H1 (cell line): ENCODE data around the gene UNC79. TPM values are rescaled to one million over a fixed set of nuclear protein-coding genes. Genes with fewer than 3 reads are reported as not detected.

Experiments
- CTCF ChIA-PET: fragments of 300-600 bp; sonication (Branson Sonifier 250); formaldehyde crosslinking; loops from one replicate; lab custom pipeline; 2021; ENCODE audit not compliant: partially characterized antibody; lab: Charles Lee
- POLR2A ChIA-PET: fragments of 300-600 bp; sonication (Branson Sonifier 250); formaldehyde crosslinking; loops from one replicate; lab custom pipeline; 2021; ENCODE audit warnings: inconsistent platforms; ENCODE audit not compliant: partially characterized antibody; lab: Charles Lee
- DNase-seq, 2 experiments: peaks; one replicate each; pipeline versions ENCODE4 v3.0.0 to v3.0.0-alpha.2; 2010 to 2022; ENCODE audit warnings: low spot score in 2 of 2, low read depth in 1 of 2, mixed read lengths in 1 of 2
- FAIRE-seq: peaks from 2 replicates; lab custom pipeline; 2011; peaks lifted over from hg19 to GRCh38; lab: Jason Lieb, UNC
- H2AFZ ChIP-seq: 2 replicates; pipeline ENCODE4 v1.8.1; 2012; ENCODE audit warnings: low read length, inconsistent platforms
- H2AK5ac ChIP-seq: 2 replicates; pipeline ENCODE4 v1.6.1; 2013; ENCODE audit warnings: low read depth, low read length
- H2BK120ac ChIP-seq: replicated peaks from 2 replicates; pipeline ENCODE3; 2013; ENCODE audit warnings: low read depth, low read length, inconsistent platforms
- H2BK12ac ChIP-seq: 2 replicates; pipeline ENCODE4 v1.6.1; 2013; ENCODE audit warnings: low read depth, low read length
- H2BK15ac ChIP-seq: 2 replicates; pipeline ENCODE4 v1.6.1; 2013; ENCODE audit warnings: low read length
- H2BK20ac ChIP-seq: 2 replicates; pipeline ENCODE4 v1.6.1; 2013; ENCODE audit warnings: low read length
- H2BK5ac ChIP-seq: 2 replicates; pipeline ENCODE4 v1.6.1; 2013; ENCODE audit warnings: low read depth, low read length
- H3K14ac ChIP-seq: 2 replicates; pipeline ENCODE4 v1.6.1; 2013; ENCODE audit warnings: inconsistent platforms; ENCODE audit not compliant: insufficient read length
- H3K18ac ChIP-seq: 2 replicates; pipeline ENCODE4 v1.6.1; 2013; ENCODE audit warnings: low read length; ENCODE audit errors: extremely low read depth
- H3K23ac ChIP-seq: 2 replicates; pipeline ENCODE4 v1.6.1; 2013; ENCODE audit warnings: inconsistent platforms; ENCODE audit not compliant: insufficient read length
- H3K23me2 ChIP-seq: 2 replicates; pipeline ENCODE4 v1.6.1; 2013; ENCODE audit warnings: low read depth, low read length
- H3K27ac ChIP-seq: 2 replicates; pipeline ENCODE4 v1.6.1; 2011; ENCODE audit warnings: low read depth, low read length, inconsistent platforms
- H3K27me3 ChIP-seq, 4 experiments: replicated peaks in 1 of 4; 1 replicate in 1 of 4; 2 replicates in 3 of 4; pipeline versions ENCODE4 v1.6.1 to v1.8.1; 2011 to 2013; ENCODE audit warnings: low read length in 3 of 4, mild to moderate bottlenecking in 3 of 4, inconsistent platforms in 2 of 4, mixed read lengths in 2 of 4, moderate library complexity in 1 of 4; ENCODE audit not compliant: control insufficient read depth in 3 of 4, insufficient read depth in 3 of 4; ENCODE audit errors: extremely low read depth in 1 of 4
- H3K36me3 ChIP-seq, 4 experiments: 2 replicates each; pipeline versions ENCODE4 v1.6.1 to v1.8.1; 2011 to 2013; ENCODE audit warnings: mild to moderate bottlenecking in 4 of 4, low read length in 3 of 4, moderate library complexity in 2 of 4, control low read depth in 1 of 4, inconsistent platforms in 1 of 4; ENCODE audit not compliant: insufficient read depth in 4 of 4, control insufficient read depth in 2 of 4
- H3K4ac ChIP-seq: replicated peaks from 2 replicates; pipeline ENCODE3; 2013; ENCODE audit warnings: low read length, low read depth, mixed read lengths, inconsistent platforms; ENCODE audit not compliant: insufficient read length
- H3K4me1 ChIP-seq, 4 experiments: replicated peaks in 1 of 4; 1 replicate in 1 of 4; 2 replicates in 3 of 4; pipeline versions ENCODE4 v1.6.1 to v1.8.1; 2011 to 2013; ENCODE audit warnings: low read length in 3 of 4, inconsistent platforms in 2 of 4, mixed read lengths in 1 of 4; ENCODE audit not compliant: insufficient read depth in 4 of 4, control insufficient read depth in 3 of 4
- H3K4me2 ChIP-seq, 2 experiments: 2 replicates each; pipeline versions ENCODE4 v1.6.1 to v1.8.1; 2011 to 2013; ENCODE audit warnings: low read depth in 2 of 2, low read length in 2 of 2, control low read depth in 1 of 2, inconsistent platforms in 1 of 2, mild to moderate bottlenecking in 1 of 2; ENCODE audit not compliant: insufficient read depth in 1 of 2
- H3K4me3 ChIP-seq, 4 experiments: fragments of 200-600, 300-600 bp in 1 of 4; sonication (generic), shearing (Covaris generic), sonication (Bioruptor Twin) in 1 of 4; 2 replicates each; pipeline versions ENCODE4 v1.5.1 to v1.8.1; 2011 to 2016; ENCODE audit warnings: low read length in 4 of 4, low read depth in 3 of 4, control low read depth in 2 of 4, inconsistent platforms in 2 of 4, mild to moderate bottlenecking in 2 of 4, mixed read lengths in 1 of 4, moderate library complexity in 1 of 4; ENCODE audit not compliant: insufficient read depth in 2 of 4; ENCODE audit errors: extremely low read depth in 1 of 4
- H3K56ac ChIP-seq: replicated peaks from 2 replicates; pipeline ENCODE3; 2013; ENCODE audit warnings: low read depth, mild to moderate bottlenecking, mixed read lengths, low read length, inconsistent platforms; ENCODE audit not compliant: insufficient read length
- H3K79me1 ChIP-seq: 2 replicates; pipeline ENCODE4 v1.6.1; 2013; ENCODE audit warnings: low read depth, low read length, control low read depth
- H3K79me2 ChIP-seq, 2 experiments: 2 replicates each; pipeline versions ENCODE4 v1.6.1 to v1.8.1; 2012 to 2013; ENCODE audit warnings: low read length in 2 of 2, mild to moderate bottlenecking in 2 of 2, inconsistent platforms in 1 of 2; ENCODE audit not compliant: insufficient read depth in 2 of 2, control insufficient read depth in 1 of 2
- H3K9ac ChIP-seq, 4 experiments: replicated peaks in 1 of 4; 1 replicate in 1 of 4; 2 replicates in 3 of 4; pipeline versions ENCODE4 v1.6.1 to v1.8.1; 2011 to 2013; ENCODE audit warnings: low read depth in 3 of 4, low read length in 3 of 4, control low read depth in 2 of 4, mild to moderate bottlenecking in 2 of 4, moderate library complexity in 2 of 4, inconsistent platforms in 1 of 4; ENCODE audit errors: extremely low read depth in 1 of 4
- H3K9me3 ChIP-seq, 2 experiments: 2 replicates each; pipeline versions ENCODE4 v1.6.1 to v1.8.1; 2012 to 2013; ENCODE audit warnings: mild to moderate bottlenecking in 2 of 2, moderate library complexity in 2 of 2, control low read depth in 1 of 2, inconsistent platforms in 1 of 2, low read depth in 1 of 2, low read length in 1 of 2, mixed read lengths in 1 of 2; ENCODE audit not compliant: insufficient read depth in 2 of 2
- H4K20me1 ChIP-seq, 2 experiments: replicated peaks in 1 of 2; 2 replicates each; pipeline versions ENCODE3 to v1.8.1; 2011 to 2013; ENCODE audit warnings: inconsistent platforms in 2 of 2, low read length in 2 of 2, mild to moderate bottlenecking in 1 of 2; ENCODE audit not compliant: insufficient read depth in 2 of 2, control insufficient read depth in 1 of 2
- H4K5ac ChIP-seq: 2 replicates; pipeline ENCODE4 v1.6.1; 2013; ENCODE audit warnings: low read length, low read depth, mixed read lengths, inconsistent platforms; ENCODE audit not compliant: insufficient read length
- H4K8ac ChIP-seq: 2 replicates; pipeline ENCODE4 v1.8.0; 2013; ENCODE audit warnings: mild to moderate bottlenecking, moderate library complexity, low read length, inconsistent platforms; ENCODE audit not compliant: insufficient read depth; ENCODE audit errors: extremely low read depth
- H4K91ac ChIP-seq: replicated peaks from 2 replicates; pipeline ENCODE3; 2013; ENCODE audit warnings: low read length, mixed read lengths, inconsistent platforms; ENCODE audit not compliant: insufficient read length
- BACH1 ChIP-seq: IDR thresholded peaks from 2 replicates; pipeline ENCODE4 v1.6.1; 2012; ENCODE audit warnings: low read length, improper control_type of control experiment
- FOSL1 ChIP-seq: IDR thresholded peaks from 2 replicates; pipeline ENCODE4 v1.6.1; 2011; ENCODE audit warnings: mild to moderate bottlenecking, low read depth, low read length, moderate library complexity; ENCODE audit not compliant: insufficient read depth
- HDAC2 ChIP-seq, 2 experiments: fragments of 300-600 bp in 1 of 2; sonication (generic) in 1 of 2; IDR thresholded peaks; 2 replicates each; pipeline ENCODE4 v1.6.1; 2011 to 2012; ENCODE audit warnings: low read depth in 2 of 2, low read length in 2 of 2, mild to moderate bottlenecking in 2 of 2, moderate library complexity in 2 of 2, borderline replicate concordance in 1 of 2, inconsistent platforms in 1 of 2
- HDAC6 ChIP-seq: IDR thresholded peaks from one replicate; pipeline ENCODE4 v1.7.1; 2012; ENCODE audit warnings: low read depth, mild to moderate bottlenecking, inconsistent platforms, low read length, moderate library complexity
- JUN ChIP-seq: IDR thresholded peaks from 2 replicates; pipeline ENCODE4 v1.6.1; 2011; ENCODE audit warnings: low read depth, mild to moderate bottlenecking, improper control_type of control experiment, low read length
- JUND ChIP-seq: IDR thresholded peaks from 2 replicates; pipeline ENCODE4 v1.6.1; 2011; ENCODE audit warnings: mild to moderate bottlenecking, improper control_type of control experiment, low read length
- KDM1A ChIP-seq: fragments of 200-600, 300-600 bp; sonication (generic); IDR thresholded peaks from 2 replicates; pipeline ENCODE4 v1.7.1; 2016; ENCODE audit warnings: mild to moderate bottlenecking, low read length, borderline replicate concordance
- POLR2AphosphoS5 ChIP-seq: IDR thresholded peaks from 2 replicates; pipeline ENCODE4 v1.6.1; 2011; ENCODE audit warnings: low read depth, low read length
- SIRT6 ChIP-seq: IDR thresholded peaks from one replicate; pipeline ENCODE4 v1.7.1; 2012; ENCODE audit warnings: low read length, inconsistent platforms
- ZNF274 ChIP-seq: IDR thresholded peaks from 2 replicates; pipeline ENCODE4 v1.7.0; 2012; ENCODE audit warnings: low read length, borderline replicate concordance; ENCODE audit errors: extremely low read depth
- WGBS, 2 experiments: shearing (Covaris generic) in 1 of 2; methylation state at CpG; one replicate each; pipeline versions ENCODE4 v1.1.6 to v1.1.7; 2013 to 2015; ENCODE audit warnings: low lambda C conversion rate in 2 of 2, mixed read lengths in 2 of 2, inconsistent platforms in 1 of 2, low coverage in 1 of 2, missing lambda C conversion rate in 1 of 2; ENCODE audit not compliant: insufficient replicate concordance in 2 of 2, insufficient coverage in 1 of 2, insufficient read length in 1 of 2; ENCODE audit errors: extremely low coverage in 1 of 2, missing lambda C conversion rate in 1 of 2; 5-methylcytosine and 5-hydroxymethylcytosine counted together
- polyA plus RNA-seq, 7 experiments: library from polyadenylated mRNA; depleted of rRNA in 3 of 7; stranded (reverse) in 5 of 7; unstranded in 2 of 7; fragments of >200 nt in 5 of 7; fragments of 200-250 nt in 2 of 7; gene quantifications; 1 replicate in 5 of 7; 2 replicates in 1 of 7; 4 replicates in 1 of 7; pipeline versions ENCODE4 v1.2.1 to v1.2.3, GENCODE V29; 2011 to 2013; ENCODE audit warnings: missing spikeins in 2 of 7, mixed read lengths in 2 of 7
- total RNA-seq: library from RNA; stranded (reverse); fragmentation: NEBNext Ultra II Directional; extraction: Animal tissue kit (Norgen Biotek cat#: 25700); gene quantifications from 2 replicates; pipeline ENCODE4 v1.2.1, GENCODE V29; 2021
- TF ChIP-seq, protein P1 (sequence below): IDR thresholded peaks from 2 replicates; pipeline ENCODE4 v1.6.1; 2012; ENCODE audit warnings: inconsistent platforms
- TF ChIP-seq, protein P2 (sequence below): IDR thresholded peaks from 2 replicates; pipeline ENCODE4 v1.6.1; 2012; ENCODE audit warnings: inconsistent platforms

The UNC79 gene
- total and polyA plus RNA-seq, 2 of the 8 experiments (the other 6 are each of a cell fraction or from before 2014, with no cell fraction given) = 1.8 to 2.3 TPM

DNA sequence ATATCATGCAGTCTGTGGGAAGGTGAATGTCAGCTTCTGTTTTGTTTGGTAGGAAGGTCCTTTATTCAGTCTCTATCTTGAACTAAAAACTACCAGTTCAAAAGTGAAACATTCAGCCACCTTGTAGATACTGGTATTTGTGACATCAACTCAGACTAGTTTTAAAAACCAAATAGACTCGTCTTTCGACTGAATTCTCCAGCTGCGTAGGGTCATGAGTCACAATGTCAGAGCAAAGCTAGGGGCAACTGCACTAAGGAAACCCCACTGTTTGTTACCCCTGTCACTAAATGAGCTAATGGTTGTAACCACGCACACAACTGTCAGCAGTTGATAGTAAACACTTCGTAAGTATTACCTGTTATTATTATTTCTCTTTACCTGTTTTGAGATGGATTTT is 212.9 kb downstream of the UNC79 start:
- Histone ChIP-seq H3K4me2 (no peak overlapping the region), H3K4ac (no peak overlapping the region), H3K36me3 (no peaks in the 10 kb centered on the region), H3K79me1 (no peaks in the 10 kb centered on the region), H2BK15ac (no peak overlapping the region)
- CTCF ChIA-PET = interaction anchor here (0.8 to 1.4 kb wide), 3 partner anchors 10 to 64 kb away, joined by 3 to 7 read pairs (median 3); no protein-coding TSS in a partner anchor
- TF ChIP-seq HDAC2 (IDR thresholded peaks at IDR 0.05; ENCODE audit: borderline replicate concordance in 1 of 2, low read depth in 2 of 2, low read length in 2 of 2) = no peak
- no peak for TF ChIP-seq SIRT6
- no peak for TF ChIP-seq ZNF274
- TF ChIP-seq, protein P1, sequence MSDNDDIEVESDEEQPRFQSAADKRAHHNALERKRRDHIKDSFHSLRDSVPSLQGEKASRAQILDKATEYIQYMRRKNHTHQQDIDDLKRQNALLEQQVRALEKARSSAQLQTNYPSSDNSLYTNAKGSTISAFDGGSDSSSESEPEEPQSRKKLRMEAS = no peak
- no peak for TF ChIP-seq KDM1A
- no peak for TF ChIP-seq JUN
- TF ChIP-seq, protein P2, sequence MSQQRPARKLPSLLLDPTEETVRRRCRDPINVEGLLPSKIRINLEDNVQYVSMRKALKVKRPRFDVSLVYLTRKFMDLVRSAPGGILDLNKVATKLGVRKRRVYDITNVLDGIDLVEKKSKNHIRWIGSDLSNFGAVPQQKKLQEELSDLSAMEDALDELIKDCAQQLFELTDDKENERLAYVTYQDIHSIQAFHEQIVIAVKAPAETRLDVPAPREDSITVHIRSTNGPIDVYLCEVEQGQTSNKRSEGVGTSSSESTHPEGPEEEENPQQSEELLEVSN = no peak
- no peak for TF ChIP-seq BACH1
- TF ChIP-seq JUND = no peak
- no peak for TF ChIP-seq POLR2AphosphoS5
- TF ChIP-seq HDAC6 = no peak
- TF ChIP-seq FOSL1 = no peak
- TF ChIP-seq, all 59 proteins: peak for 0
- WGBS, 2 experiments = 93% methylated on average over 5 of the region's 5 CpGs; no CpG with 5 or more reads in 1 of the 2 experiments
- FAIRE-seq (no peak), DNase-seq (no peak)
- no peak overlapping the region for H3K18ac ChIP-seq
- no peak overlapping the region for H3K23ac ChIP-seq
- no peak overlapping the region for H3K27ac ChIP-seq
- POLR2A ChIA-PET = no interaction called here
- H2BK20ac ChIP-seq = no peak overlapping the region
- H3K4me3 ChIP-seq = no peak overlapping the region
- peaks cover 2% of the 10 kb centered on the region; the same call in 1 of the 2 replicates for H3K23me2 ChIP-seq
- no peak overlapping the region for H2BK5ac ChIP-seq
- H3K14ac ChIP-seq = no peak overlapping the region
- H2AK5ac ChIP-seq = no peak overlapping the region
- H2AFZ ChIP-seq = no peak overlapping the region
- H4K8ac ChIP-seq = no peak overlapping the region
- H3K4me1 ChIP-seq = no peaks in the 10 kb centered on the region
- no peaks in the 10 kb centered on the region for H3K9me3 ChIP-seq
- H3K27me3 ChIP-seq = no peaks in the 10 kb centered on the region
- H2BK120ac ChIP-seq = no peak overlapping the region
- no peak overlapping the region for H2BK12ac ChIP-seq
- H3K9ac ChIP-seq = no peak overlapping the region
- H3K56ac ChIP-seq = no peak overlapping the region
- no peak overlapping the region for H4K91ac ChIP-seq
- no peaks in the 10 kb centered on the region for H4K20me1 ChIP-seq
- H3K79me2 ChIP-seq = no peaks in the 10 kb centered on the region
- no peak overlapping the region for H4K5ac ChIP-seq
